ENCODE data around the gene AKT2.

AKT2 gene

GRCh38 chr19:40270362-40271089 lies 14.6 kb downstream of the AKT2 start:
- Histone ChIP-seq H3K4me3 (ENCODE audit: severe bottlenecking) (no peak overlapping the region), H3K27ac (ENCODE audit: poor library complexity, severe bottlenecking) (no peak overlapping the region), H3K27me3 (ENCODE audit: insufficient read depth, poor library complexity, severe bottlenecking) (no peaks in the 10 kb centered on the region), H3K4me1 (ENCODE audit: insufficient read depth, poor library complexity, severe bottlenecking) (no peaks in the 10 kb centered on the region), H3K36me3 (ENCODE audit: low read depth) (no peaks in the 10 kb centered on the region), H3K9me3 (ENCODE audit: severe bottlenecking) (no peaks in the 10 kb centered on the region)
- TF ChIP-seq CTCF (IDR thresholded peaks at IDR 0.05; ENCODE audit: poor library complexity, severe bottlenecking): no peak
- ATAC-seq (ENCODE audit: low read depth) (no peak), DNase-seq (ENCODE audit: low spot score) (no peak)

DNA sequence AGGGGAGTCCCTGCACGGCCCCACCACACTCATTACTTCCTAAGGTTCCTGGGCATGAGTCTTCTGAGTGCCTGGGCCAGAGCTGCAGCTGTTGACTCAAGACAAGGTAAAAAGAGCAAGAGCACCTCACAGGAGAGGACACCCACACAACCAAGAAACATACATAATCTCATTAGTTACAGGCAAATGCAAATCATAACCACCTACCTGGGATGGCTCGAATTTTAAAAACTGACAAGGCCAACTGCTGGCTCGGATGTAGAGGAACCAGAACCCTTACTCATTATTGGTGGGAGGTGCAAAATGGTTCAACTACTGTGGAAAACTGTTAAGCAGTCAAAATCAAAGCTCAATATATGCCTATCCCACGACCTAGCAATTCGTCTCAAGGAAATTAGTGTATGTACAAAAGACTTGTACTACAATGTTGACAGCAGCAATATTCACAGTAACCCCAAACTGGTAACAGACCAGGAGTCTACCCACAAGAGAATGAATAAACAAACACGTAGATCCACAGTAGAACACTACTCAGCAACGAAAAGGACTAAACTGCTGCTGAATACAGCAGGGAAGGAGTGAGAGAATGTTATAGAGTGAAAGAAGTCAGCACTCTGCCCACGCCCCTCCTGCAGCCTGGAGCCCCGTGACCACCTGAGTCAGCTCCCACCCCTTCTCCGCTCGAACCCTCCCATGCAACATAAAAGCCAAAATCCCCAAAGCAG lies 15.8 kb downstream of the AKT2 start:
- TF ChIP-seq CTCF (IDR thresholded peaks at IDR 0.05; ENCODE audit: poor library complexity, severe bottlenecking): no peak
- Histone ChIP-seq H3K4me1 (ENCODE audit: insufficient read depth, poor library complexity, severe bottlenecking) (no peaks in the 10 kb centered on the region), H3K9me3 (ENCODE audit: severe bottlenecking) (no peaks in the 10 kb centered on the region), H3K27ac (ENCODE audit: poor library complexity, severe bottlenecking) (no peak overlapping the region), H3K27me3 (ENCODE audit: insufficient read depth, poor library complexity, severe bottlenecking) (no peaks in the 10 kb centered on the region), H3K36me3 (ENCODE audit: low read depth) (peaks cover 6% of the 10 kb centered on the region; the same call in 1 of the 2 replicates), H3K4me3 (ENCODE audit: severe bottlenecking) (no peak overlapping the region)
- ATAC-seq (ENCODE audit: low read depth): no peak
- DNase-seq (ENCODE audit: low spot score): no peak

DNA sequence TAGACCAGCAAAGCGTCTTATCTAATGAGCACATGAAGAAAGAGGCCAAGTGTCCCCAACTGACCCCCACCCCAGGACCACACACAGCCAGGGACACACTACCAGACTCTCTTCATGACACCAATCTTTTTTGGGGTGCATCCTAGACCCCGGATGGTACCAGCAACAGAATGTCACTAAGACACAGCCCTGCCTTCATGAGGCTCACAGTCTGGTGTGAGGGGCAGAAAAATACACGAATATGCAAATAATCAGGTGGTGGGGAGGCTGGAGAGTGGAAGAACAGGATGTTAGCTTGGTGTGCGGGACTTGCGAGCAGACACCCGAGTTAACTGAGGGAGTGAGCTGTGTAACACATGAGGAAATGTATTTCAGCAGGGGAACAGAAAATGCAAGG lies 17.5 kb downstream of the AKT2 start:
- no peaks in the 10 kb centered on the region for H3K9me3 ChIP-seq (ENCODE audit: severe bottlenecking)
- TF ChIP-seq CTCF (IDR thresholded peaks at IDR 0.05; ENCODE audit: poor library complexity, severe bottlenecking): no peak
- ATAC-seq (ENCODE audit: low read depth) (no peak), DNase-seq (ENCODE audit: low spot score) (no peak)
- H3K4me3 ChIP-seq (ENCODE audit: severe bottlenecking): no peak overlapping the region
- no peaks in the 10 kb centered on the region for H3K27me3 ChIP-seq (ENCODE audit: insufficient read depth, poor library complexity, severe bottlenecking)
- no peaks in the 10 kb centered on the region for H3K4me1 ChIP-seq (ENCODE audit: insufficient read depth, poor library complexity, severe bottlenecking)
- peaks cover 17% of the 10 kb centered on the region for H3K36me3 ChIP-seq (ENCODE audit: low read depth)
- H3K27ac ChIP-seq (ENCODE audit: poor library complexity, severe bottlenecking): no peak overlapping the region

DNA sequence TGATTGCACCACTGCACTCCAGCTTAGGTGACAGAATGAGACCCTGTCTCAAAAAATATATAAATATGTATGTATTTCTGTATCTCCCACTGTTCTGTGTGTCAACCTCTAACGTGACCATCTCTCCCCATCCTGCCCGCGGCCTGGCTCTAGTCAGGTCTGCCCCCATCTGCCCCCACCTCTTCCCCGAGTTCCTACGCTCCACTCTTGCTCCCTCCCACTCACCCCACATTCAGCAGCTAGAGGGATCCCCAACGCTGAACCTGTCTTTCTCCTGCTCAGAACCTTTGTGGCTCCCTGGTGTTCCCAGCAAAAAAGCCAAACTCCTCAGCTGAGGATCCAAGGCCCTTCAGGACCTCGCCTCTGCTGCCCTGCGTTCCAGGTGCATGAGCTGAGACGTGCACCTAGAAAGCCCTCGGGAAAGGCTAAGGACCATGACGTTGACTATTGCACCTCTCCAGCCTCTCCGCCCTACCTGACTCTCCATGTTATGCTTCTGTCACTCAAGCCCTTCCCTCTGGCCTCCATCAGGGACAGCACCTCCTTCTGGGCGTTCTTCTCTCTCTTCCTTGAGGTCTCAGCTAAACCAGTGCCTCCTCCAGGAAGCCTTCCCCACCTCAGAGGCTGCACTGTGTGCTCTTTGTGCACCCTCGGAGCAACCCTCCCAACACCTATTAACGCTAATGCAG lies 18.1 kb downstream of the AKT2 start:
- Histone ChIP-seq H3K27ac (ENCODE audit: poor library complexity, severe bottlenecking) (no peak overlapping the region), H3K4me1 (ENCODE audit: insufficient read depth, poor library complexity, severe bottlenecking) (no peaks in the 10 kb centered on the region), H3K27me3 (ENCODE audit: insufficient read depth, poor library complexity, severe bottlenecking) (no peaks in the 10 kb centered on the region), H3K4me3 (ENCODE audit: severe bottlenecking) (no peak overlapping the region), H3K9me3 (ENCODE audit: severe bottlenecking) (no peaks in the 10 kb centered on the region), H3K36me3 (ENCODE audit: low read depth) (peaks cover 17% of the 10 kb centered on the region)
- no peak for ATAC-seq (ENCODE audit: low read depth)
- no peak for TF ChIP-seq CTCF (IDR thresholded peaks at IDR 0.05; ENCODE audit: poor library complexity, severe bottlenecking)
- no peak for DNase-seq (ENCODE audit: low spot score)
